K562 (cell line): ENCODE results near the gene MVD.

Experiments used
- ELF1 ChIP-seq: fragments of 200-800 bp; sonication (Bioruptor generic); IDR thresholded peaks from 2 replicates; pipeline ENCODE4 v1.6.1; 2016; ENCODE audit warnings: missing genetic modification characterization, missing compliant biosample characterization
- GATA2 ChIP-seq: sonication (generic); formaldehyde crosslinking; IDR thresholded peaks from 2 replicates; pipeline ENCODE4 v1.4.0; 2020; ENCODE audit warnings: mild to moderate bottlenecking, missing genetic modification reagents
- TF ChIP-seq, protein P1 (sequence below), 2 experiments: fragments of 450-650 bp; IDR thresholded peaks; 2 replicates each; pipeline ENCODE4 v1.6.1; 2016
- TF ChIP-seq, protein P2 (sequence below): sonication (generic); formaldehyde crosslinking; IDR thresholded peaks from 2 replicates; pipeline ENCODE4 v1.8.1; 2022; ENCODE audit warnings: missing genetic modification reagents

- TF ChIP-seq ELF1 (tag): no peak
- TF ChIP-seq GATA2 (CRISPR knock-in tag): no peak
- TF ChIP-seq, protein P1, sequence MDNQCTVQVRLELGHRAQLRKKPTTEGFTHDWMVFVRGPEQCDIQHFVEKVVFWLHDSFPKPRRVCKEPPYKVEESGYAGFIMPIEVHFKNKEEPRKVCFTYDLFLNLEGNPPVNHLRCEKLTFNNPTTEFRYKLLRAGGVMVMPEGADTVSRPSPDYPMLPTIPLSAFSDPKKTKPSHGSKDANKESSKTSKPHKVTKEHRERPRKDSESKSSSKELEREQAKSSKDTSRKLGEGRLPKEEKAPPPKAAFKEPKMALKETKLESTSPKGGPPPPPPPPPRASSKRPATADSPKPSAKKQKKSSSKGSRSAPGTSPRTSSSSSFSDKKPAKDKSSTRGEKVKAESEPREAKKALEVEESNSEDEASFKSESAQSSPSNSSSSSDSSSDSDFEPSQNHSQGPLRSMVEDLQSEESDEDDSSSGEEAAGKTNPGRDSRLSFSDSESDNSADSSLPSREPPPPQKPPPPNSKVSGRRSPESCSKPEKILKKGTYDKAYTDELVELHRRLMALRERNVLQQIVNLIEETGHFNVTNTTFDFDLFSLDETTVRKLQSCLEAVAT (IDR thresholded peaks at IDR 0.05): no peak
- TF ChIP-seq, protein P2, sequence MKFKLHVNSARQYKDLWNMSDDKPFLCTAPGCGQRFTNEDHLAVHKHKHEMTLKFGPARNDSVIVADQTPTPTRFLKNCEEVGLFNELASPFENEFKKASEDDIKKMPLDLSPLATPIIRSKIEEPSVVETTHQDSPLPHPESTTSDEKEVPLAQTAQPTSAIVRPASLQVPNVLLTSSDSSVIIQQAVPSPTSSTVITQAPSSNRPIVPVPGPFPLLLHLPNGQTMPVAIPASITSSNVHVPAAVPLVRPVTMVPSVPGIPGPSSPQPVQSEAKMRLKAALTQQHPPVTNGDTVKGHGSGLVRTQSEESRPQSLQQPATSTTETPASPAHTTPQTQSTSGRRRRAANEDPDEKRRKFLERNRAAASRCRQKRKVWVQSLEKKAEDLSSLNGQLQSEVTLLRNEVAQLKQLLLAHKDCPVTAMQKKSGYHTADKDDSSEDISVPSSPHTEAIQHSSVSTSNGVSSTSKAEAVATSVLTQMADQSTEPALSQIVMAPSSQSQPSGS: no peak
Observed at GRCh38 chr16:88617268-88618031, 45.4 kb downstream of the MVD start.
